Mammary epithelial cell (primary cell): Measurements from ENCODE around the gene AVPR1B.

ENCODE experiments used
- CTCF ChIP-seq, 2 donors: IDR thresholded peaks in 1 of 2; conservative IDR thresholded peaks in 1 of 2; 2 replicates each; pipeline ENCODE4 v1.5.1; 2011 to 2012; ENCODE audit warnings: inconsistent platforms in 2 of 2, low read length in 2 of 2, mild to moderate bottlenecking in 2 of 2, control low read depth in 1 of 2, low read depth in 1 of 2; ENCODE audit not compliant: insufficient read depth in 1 of 2; ENCODE audit errors: extremely low read depth in 1 of 2
- EZH2 ChIP-seq: IDR thresholded peaks from 2 replicates; pipeline ENCODE4 v1.6.1; 2012; ENCODE audit warnings: low read length, inconsistent platforms, borderline replicate concordance

GRCh38 chr1:206116873-206117150, 376 bp downstream of the AVPR1B start:
- TF ChIP-seq CTCF (conservative IDR thresholded peaks at IDR 0.05 in 1 of 2, IDR thresholded peaks at IDR 0.05 in 1 of 2; ENCODE audit: extremely low read depth in 1 of 2, insufficient read depth in 1 of 2, low read depth in 1 of 2, low read length in 2 of 2) (no peak), EZH2 (no peak)
